HG03097 (cell line): ENCODE measurements around the gene USP7.

Experiments used
- ATAC-seq: cut with Tn5 transposase; IDR thresholded peaks from one replicate; pipeline ENCODE4 v1.9.1; 2021; ENCODE audit not compliant: unreplicated experiment, low FRiP score

The USP7 gene

DNA sequence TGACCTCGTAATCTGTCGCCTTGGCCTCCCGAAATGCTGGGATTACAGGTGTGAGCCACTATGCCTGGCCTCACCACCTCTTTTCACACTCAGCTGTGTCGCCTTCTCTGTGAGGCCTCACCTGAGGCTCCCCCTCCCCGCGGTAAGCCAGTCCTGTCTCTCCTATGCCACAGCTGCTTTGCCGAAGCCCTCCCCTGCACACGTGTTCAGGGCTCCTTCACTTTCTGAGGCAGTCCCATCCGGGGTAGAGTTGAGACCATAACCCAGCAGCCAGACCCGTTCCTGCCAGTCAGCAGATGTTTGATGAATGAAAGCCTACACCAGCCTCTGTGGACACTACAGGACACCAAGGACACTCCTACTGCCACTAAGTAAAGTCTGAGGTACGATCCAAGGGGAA is 10.6 kb downstream of the USP7 start:
- no peak for ATAC-seq

DNA sequence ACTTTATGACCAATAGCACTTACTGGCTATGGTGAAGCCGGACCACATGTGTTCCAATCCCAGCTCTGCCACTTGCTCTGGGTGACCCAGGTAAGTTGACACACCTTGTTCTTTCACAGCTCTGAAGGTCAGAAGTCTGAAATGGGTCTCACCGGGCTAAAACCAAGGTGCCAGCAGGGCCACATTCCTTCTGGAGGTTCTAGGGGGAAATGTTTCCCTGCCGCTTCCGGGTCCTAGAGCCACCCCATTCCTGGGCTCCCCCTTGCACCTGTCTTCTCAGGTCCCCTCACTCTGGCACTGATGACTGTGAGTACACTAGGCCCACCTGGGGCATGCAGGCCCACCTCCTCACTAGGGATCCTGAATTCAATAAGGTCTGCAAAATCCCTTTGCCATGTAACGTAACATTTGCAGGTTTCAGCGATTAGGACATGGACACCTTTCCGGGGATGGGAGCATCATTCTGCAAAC is 11.4 kb downstream of the USP7 start:
- no peak for ATAC-seq

DNA sequence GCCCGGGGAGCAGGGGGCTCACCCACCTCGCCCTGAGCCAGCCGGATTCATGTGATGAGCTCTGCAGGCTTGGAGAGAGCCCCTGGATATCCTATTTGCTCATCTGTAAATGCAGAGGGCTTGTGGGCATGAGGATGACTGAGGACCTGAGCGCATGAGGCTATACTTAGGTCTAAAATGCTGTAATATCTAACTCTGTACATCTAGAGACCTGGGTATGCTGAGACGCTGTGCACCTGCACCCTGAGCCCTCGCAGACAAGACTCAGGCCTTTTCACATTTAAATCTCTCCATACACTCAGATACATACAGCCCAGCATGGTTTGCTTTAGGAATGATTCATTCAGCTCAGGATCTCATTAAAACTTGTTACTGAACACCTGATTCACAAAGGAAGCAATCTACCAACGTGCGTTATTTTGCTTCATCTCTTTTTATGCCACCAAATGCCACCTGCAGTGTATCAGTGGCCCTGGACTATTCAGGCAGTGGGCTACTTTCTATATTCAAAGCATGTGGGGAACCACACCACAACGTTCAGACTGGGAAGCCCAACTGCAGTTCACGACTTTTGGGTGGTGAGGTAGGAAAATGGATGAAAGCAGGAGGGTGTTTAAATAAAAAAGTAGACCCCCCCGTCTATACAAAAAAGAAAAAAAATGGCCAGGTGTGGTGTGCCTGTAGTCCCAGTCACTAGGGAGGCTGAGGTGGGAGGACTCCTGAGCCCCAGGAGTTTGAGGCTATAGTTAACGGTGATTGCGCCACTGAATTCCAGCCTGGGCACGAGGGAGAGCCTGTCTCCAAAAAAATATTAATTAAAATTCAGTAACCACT is 12.0 kb downstream of the USP7 start:
- ATAC-seq = no peak

DNA sequence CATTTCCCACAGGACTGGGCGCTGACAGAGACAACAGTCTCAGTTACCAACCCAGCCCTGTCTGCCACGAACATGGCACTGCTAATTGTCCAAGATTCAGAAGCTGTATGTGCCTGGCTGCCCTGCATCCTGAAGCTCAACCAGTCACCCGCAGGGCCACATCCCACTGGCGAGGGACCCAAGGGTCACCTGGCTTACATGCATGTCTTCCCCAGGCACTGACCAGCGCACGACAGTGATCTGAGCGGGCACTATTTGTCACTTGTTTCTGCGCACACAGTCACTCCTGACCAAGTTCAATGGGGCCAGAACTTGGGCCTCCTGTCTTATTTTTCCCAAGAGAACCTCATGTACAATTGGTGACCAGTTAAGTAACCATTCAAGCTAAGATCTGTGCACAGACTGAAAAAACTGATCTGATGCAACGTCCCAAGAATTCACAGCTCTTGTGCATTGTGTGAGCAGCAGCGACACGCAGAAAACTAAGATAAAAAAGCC is 13.1 kb downstream of the USP7 start:
- no peak for ATAC-seq

DNA sequence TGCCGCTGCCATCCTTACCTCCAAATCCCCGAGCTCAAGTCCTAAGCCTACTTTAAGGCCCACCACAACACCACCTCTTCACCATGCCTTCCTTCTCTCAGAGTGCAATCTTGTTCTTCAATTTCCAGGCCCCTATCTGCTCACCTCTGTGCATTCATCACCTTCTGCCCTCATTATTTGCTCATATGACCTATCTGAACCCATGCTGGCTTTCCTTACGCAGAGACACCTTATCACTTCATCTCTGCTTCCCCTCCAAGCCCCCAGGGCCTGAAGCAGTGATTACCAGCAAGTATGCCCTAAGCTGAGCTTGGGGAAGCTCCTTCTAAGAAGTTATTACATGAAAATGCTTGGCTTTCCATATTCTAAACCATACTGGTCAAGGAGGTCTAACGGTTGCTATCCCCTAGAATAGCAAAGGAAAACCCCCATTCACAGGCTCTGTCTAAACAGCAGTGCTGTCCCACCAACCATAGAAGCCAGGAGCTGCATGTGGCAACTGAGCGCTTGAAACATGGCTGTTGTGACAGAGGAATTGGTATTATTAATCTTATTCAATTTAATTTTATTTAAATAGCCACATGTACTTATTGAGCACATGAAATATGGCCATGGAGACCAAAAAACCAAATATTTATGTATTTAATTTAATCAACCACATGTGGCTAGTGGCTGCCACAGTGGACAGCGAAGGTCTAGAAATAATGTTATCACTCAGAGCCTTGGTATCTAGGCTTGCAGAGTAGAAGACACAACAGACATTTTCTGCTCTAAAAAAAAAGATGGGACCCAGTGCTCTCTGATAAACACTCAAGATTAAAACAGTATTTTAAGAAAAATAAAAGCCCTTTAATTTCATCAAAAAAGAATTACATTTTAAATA is 13.9 kb downstream of the USP7 start:
- no peak for ATAC-seq

DNA sequence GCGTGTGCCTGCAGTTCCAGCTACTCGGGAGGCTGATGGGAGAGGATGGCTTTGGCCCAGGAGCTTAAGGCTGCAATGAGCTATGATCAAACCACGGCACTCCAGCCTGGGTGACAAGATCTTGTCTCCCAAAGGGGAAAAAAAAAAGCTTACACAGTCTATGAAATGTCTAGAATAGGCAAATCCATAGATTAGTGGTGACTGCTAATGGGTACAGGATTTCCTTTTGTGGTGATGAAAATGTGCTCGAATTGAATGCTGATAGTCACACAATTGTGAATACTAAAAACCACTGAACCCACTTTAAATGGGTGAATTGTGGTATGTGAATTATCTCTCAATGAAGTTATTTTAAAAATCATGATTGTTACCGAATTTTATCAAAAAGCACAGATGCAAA is 14.9 kb downstream of the USP7 start:
- ATAC-seq = no peak

DNA sequence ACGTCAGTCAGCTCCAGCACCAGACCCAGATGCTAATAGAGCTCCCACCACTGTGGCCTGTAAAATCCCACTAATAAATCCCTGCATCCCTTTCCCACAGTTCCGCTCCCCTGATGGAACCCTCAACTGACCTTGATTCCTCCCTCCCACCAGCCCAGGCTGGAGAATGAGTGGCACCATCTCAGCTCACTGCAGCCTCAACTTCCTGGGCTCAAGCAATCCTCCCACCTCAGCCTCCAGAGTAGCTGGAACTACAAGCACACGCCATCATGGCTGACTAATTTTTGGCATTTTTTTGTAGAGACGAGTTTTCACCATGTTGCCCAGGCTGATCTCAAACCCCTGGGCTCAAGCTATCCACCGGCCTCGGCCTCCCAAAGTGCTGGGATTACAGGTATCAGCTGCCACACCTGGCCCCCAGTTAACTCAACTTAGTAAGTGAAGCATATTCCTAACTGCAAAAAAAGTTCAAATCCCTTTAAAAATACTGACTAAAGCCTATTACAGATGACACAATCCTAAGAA is 15.6 kb downstream of the USP7 start:
- ATAC-seq = no peak

DNA sequence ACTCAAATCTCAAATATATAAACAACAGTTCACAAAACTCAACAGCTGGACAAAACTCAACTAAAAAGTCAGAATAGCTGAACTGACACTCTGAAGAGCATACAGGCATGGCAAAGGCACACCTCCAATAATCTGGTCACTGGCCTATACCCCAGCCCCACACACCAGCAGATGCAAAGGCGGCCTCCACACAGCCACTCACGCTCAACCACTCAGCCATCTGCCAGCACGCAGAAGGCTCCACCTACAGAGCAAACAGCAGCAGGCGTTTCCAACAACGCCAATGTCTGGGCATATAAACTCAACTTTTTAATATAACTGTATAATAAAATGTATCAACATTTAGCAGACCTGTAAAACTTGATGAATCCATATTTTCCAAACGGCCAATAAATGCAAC is 17.2 kb downstream of the USP7 start:
- ATAC-seq = no peak

DNA sequence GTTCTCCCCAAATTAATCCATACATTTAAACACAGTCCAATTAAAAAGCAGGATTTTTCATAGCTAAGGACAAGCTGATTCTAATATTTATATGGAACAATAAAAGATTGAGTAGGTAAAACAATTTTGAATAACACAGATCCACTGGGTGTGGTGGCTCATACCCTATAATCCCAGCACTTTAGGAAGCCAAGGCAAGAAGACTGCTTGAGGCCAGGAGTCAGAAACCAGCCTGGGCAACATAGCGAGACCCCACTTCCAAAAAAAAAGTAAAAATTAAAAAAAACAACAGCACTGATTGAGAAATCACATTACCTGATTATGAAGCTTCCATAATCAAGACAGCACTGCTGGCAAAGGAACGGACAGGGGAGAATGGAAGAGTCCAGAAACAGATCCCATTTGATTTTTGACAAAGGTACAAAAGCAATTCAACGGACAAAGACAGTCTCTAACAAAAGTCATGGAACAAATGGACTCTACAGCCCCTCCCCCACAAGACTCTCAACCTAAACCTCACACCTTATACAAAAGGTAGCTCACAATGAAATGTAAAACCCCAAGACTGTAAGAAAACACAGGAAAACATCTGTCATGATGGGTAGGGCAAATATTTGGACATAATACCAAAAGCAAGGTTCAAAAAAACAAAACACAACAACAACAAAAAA is 17.9 kb downstream of the USP7 start:
- no peak for ATAC-seq

DNA sequence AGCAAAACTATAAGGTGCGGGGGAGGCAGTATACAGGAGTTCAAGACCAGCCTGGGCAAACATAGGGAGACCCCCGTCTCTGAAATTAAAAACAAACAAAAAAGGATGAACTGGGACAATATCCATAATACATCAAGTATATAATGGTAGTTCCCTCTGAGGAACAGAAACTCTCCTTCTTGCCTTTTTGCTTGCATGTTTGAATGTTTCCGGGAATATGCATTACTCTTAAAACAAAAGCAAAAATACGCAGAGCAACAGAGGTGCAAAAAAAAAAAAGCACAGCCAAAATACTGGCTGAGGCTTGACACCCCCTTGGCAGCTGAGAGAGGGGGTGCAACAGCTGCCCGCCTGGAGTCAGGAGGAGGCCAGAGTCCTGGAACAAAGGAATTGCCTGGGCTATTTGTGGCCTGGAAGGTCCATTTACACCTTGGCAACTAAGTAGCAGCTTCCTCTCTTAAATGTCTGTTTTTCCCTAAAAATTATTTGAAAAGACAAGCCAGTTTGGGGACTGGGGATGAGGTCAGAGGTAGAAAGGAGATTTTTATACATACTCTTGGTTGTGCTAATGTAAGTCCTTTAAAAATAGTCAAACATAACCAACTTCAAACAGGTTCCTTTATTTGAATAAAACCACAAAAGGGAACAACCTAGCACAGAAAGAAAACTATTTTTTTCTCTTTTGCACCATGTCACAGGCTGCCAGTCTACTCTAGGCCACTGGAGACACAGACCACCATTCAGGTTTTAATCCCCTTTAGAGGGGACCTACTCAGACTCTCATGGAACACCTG is 19.5 kb downstream of the USP7 start:
- peak; percentile 45 for ATAC-seq

DNA sequence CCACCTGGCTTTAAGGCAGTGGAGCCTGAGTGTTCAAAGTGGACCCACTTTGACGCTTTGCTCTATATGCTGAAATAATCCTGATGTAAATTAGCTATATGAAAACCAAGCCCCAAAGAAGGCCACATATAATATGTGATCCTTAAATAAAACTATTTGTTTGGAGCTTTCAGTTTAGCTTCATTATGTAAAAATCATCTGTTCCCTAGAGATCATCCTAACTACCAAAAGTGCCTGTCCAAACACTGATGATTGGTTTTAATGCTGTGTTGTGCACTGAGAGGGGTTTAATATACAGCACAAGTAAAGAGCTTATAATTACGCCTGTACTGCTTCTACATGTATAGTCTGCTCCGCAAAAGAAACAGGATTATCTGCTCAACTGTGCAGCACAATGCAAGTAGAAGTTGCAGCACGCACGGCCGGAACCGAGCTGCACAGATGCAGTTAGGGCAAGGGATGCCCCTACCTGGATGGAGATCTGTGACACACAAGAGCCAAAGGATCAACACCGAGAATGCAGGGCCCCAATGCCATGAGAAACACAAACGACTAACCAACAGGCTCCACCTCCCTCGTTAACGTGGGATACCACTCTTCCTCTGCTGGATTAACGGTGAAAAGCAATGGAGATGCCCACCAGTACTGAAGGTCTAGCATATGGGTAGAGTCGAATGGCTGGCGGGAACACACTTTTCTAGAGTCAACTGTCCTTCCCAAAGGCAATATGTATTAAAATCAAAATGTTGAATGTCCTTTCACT is 20.5 kb downstream of the USP7 start:
- ATAC-seq = no peak

DNA sequence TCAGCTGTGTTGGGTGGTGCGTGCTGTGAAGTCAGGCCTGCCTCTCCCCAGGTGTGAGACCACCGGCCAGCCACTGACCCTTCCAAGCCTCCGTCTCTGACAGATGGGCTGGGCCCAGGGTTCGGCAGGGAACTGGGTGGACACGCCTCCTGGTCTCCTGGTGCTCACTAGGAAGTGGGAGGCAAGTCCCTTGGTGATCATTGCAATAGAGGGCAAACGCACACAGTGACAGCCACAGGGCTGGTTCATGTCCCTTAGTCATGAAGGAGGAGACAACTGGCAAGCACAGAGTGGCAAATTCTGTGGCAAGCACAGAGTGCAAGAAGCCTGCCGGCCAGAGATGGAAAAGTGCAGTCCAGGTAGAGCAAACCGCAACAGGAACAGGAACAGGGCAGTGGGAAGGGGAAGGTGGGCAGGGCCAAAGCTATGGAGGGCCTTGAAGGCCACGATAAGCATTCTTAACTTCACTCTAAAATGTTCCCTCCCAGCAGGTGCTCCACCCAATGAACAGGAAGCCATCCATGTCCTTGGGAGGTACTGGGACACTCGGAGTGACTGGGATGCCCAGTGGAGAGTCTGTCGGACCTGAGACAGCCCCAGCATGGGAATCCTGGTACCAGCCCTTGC is 21.9 kb downstream of the USP7 start:
- no peak for ATAC-seq

DNA sequence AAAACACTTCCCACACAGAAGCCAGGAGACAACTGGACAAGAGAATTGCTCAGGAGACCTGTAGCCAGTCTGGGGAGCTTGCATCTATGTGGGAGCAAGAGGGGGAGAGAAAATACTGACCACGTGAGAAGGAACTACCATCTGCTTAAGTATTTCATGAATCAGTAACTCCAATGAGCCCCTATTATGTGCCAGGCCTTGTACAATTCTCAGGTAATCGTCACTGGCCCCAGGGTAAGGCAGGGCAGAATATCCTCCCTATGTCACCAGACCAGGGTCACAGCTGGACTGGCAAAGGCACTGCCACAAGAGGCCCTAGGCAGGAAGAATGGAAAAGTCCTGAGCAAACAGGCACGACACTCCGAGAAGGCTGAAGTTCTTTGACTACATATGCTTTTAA is 25.9 kb downstream of the USP7 start:
- ATAC-seq = no peak

DNA sequence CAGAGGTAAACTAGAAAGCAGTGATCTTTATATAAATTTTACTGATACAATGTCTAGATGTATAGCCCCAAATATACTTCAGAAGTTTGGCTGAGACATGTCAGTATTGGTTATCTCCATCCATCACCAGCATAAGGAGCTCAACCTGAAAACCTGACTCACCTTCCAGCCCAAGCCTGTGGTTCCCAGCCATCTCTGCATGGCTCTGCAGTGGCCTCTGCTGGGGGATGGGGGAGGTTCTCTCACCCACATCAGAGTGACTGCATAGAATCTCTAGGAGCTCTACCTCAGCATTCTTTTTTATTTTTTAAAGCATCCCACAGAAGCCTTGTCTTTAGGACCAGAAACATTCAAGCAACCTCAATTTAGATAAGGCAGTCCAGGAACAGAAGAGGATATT is 27.3 kb downstream of the USP7 start:
- ATAC-seq = peak; percentile 66

DNA sequence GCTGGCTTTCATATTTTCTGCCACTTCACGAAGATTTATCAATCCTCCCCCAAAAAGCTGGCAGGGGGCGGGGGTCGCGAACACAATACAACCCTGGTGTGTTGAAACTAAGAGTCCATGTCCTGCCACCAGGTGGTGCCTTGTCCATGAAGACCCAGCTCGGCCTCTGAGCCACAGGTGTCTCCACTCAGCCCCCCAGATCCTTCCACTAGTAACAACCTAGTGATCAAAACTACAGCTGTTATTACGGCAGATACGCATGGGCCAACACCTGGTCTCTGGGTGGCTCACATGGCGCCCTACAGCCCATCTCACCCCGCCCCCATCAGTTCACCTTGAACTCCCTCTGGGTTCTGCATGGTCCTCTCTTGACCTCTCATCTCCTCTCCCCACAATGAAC is 27.7 kb downstream of the USP7 start:
- ATAC-seq = no peak

DNA sequence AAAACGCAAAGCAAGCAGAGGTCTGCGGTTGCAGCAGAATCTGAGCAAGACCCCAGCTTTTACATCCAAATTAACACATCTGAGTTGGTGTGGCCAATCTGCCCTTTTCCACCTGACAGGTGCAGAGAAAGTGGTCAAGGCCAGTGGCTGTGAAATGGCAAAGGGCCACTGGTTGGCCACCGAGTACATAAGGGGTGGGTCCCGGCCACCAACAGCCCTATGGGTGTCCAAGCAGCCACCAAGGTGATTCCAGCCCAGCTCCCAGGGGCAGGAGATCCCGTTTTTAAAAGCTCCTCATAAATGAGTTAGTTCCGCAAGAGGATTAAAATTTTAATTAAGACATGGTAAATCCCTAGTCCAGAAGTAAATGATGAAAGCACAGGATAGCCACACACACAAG is 29.1 kb downstream of the USP7 start:
- ATAC-seq = no peak

DNA sequence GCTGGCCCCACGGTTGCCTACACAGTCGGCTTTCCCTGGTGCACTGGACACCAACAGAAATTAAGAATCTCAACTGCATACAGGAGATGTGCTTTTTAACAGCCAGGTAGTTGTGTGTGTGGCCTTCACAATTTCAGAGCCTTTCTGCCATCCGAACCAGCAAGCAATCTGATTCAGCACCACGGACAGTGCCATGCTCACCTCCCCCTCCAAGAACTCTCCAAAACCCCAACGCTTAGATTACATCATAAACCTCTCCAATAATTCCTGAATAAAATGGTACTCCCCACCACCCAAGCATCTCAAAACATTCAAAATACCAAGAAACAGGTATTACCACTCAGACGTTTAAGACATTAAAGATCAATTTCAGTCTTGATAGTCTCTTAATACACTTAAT is 31.8 kb downstream of the USP7 start:
- no peak for ATAC-seq

DNA sequence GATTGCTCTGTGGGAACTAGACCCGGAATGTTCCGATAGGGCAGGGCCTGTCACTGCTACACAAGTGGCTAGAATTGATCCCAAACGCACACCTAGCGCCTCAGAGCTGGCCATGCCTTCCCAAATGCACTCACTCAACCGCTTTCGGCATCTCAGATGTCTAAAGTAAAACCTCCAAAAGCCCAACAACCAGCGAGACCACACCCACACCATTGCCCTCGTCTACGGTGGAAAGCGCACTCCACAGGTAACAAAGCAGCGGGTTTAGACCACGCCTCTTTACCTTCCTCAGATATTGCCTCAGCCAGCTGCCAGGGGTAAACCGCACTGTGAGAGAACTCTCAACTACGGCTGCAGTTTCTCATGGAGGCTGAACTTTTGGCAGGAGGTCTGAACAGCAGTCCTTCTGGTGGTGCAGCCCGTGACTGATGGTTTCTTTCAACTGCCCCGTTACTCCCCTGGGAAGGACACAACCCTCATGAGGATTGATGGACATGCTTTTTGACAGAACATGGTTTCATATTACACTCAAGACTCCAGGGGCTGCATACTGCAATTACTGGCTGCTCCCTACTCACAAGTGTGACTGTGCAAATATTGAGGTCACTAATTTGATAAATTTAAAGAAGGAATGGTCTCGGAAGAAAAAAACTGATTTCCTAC is 34.5 kb downstream of the USP7 start:
- ATAC-seq = no peak
